ENCODE data around the gene GPR161.

Gene GPR161

GRCh38 chr1:168050307-168050706 lies 86.4 kb downstream of the GPR161 start:
- H3K36me3 ChIP-seq (ENCODE audit: control insufficient read depth, low read depth, low read length), result peaks cover 10% of the 10 kb centered on the region
- H3K4me3 ChIP-seq (ENCODE audit: low read length), result no peak overlapping the region
- H3K9ac ChIP-seq (ENCODE audit: low read length), result no peak overlapping the region
- H3K4me1 ChIP-seq (ENCODE audit: control insufficient read depth, low read depth, low read length), result no peaks in the 10 kb centered on the region
- H3K27ac ChIP-seq (ENCODE audit: low read length), result no peak overlapping the region
- no peaks in the 10 kb centered on the region for H3K9me3 ChIP-seq (ENCODE audit: control insufficient read depth, low read depth, low read length)
- no peaks in the 10 kb centered on the region for H3K27me3 ChIP-seq (ENCODE audit: control insufficient read depth, insufficient read depth, low read length)

- Histone ChIP-seq H3K4me1 (ENCODE audit: control insufficient read depth, low read depth, low read length) (no peaks in the 10 kb centered on the region), H3K9ac (ENCODE audit: low read length) (no peak overlapping the region), H3K36me3 (ENCODE audit: control insufficient read depth, low read depth, low read length) (peaks cover 22% of the 10 kb centered on the region), H3K9me3 (ENCODE audit: control insufficient read depth, low read depth, low read length) (no peaks in the 10 kb centered on the region), H3K4me3 (ENCODE audit: low read length) (no peak overlapping the region), H3K27me3 (ENCODE audit: control insufficient read depth, insufficient read depth, low read length) (no peaks in the 10 kb centered on the region), H3K27ac (ENCODE audit: low read length) (no peak overlapping the region)
Measured at GRCh38 chr1:168045311-168045710, 91.4 kb downstream of the GPR161 start.

GRCh38 chr1:168042362-168042761 lies 94.4 kb downstream of the GPR161 start:
- H3K36me3 ChIP-seq (ENCODE audit: control insufficient read depth, low read depth, low read length), result peaks cover 22% of the 10 kb centered on the region
- H3K9ac ChIP-seq (ENCODE audit: low read length), result no peak overlapping the region
- H3K4me3 ChIP-seq (ENCODE audit: low read length), result no peak overlapping the region
- H3K4me1 ChIP-seq (ENCODE audit: control insufficient read depth, low read depth, low read length), result no peaks in the 10 kb centered on the region
- no peaks in the 10 kb centered on the region for H3K9me3 ChIP-seq (ENCODE audit: control insufficient read depth, low read depth, low read length)
- H3K27me3 ChIP-seq (ENCODE audit: control insufficient read depth, insufficient read depth, low read length), result no peaks in the 10 kb centered on the region
- no peak overlapping the region for H3K27ac ChIP-seq (ENCODE audit: low read length)

- Histone ChIP-seq H3K4me1 (ENCODE audit: control insufficient read depth, low read depth, low read length) (no peaks in the 10 kb centered on the region), H3K36me3 (ENCODE audit: control insufficient read depth, low read depth, low read length) (no peaks in the 10 kb centered on the region)
Measured at GRCh38 chr1:168035345-168035744, 101.4 kb downstream of the GPR161 start.

GRCh38 chr1:168032029-168032428 lies 104.7 kb downstream of the GPR161 start:
- Histone ChIP-seq H3K27ac (ENCODE audit: low read length) (no peak overlapping the region), H3K4me3 (ENCODE audit: low read length) (no peak overlapping the region), H3K9ac (ENCODE audit: low read length) (no peak overlapping the region), H3K4me1 (ENCODE audit: control insufficient read depth, low read depth, low read length) (no peaks in the 10 kb centered on the region), H3K9me3 (ENCODE audit: control insufficient read depth, low read depth, low read length) (no peaks in the 10 kb centered on the region), H3K27me3 (ENCODE audit: control insufficient read depth, insufficient read depth, low read length) (no peaks in the 10 kb centered on the region), H3K36me3 (ENCODE audit: control insufficient read depth, low read depth, low read length) (no peaks in the 10 kb centered on the region)

More at GRCh38 chr1:168035345-168035744, 101.4 kb downstream of the GPR161 start:
- H3K9me3 ChIP-seq (ENCODE audit: control insufficient read depth, low read depth, low read length), result no peaks in the 10 kb centered on the region
- H3K9ac ChIP-seq (ENCODE audit: low read length), result no peak overlapping the region
- no peak overlapping the region for H3K4me3 ChIP-seq (ENCODE audit: low read length)
- H3K27ac ChIP-seq (ENCODE audit: low read length), result no peak overlapping the region
- no peaks in the 10 kb centered on the region for H3K27me3 ChIP-seq (ENCODE audit: control insufficient read depth, insufficient read depth, low read length)

GRCh38 chr1:168031627-168032026 lies 105.1 kb downstream of the GPR161 start:
- Histone ChIP-seq H3K9ac (ENCODE audit: low read length) (no peak overlapping the region), H3K9me3 (ENCODE audit: control insufficient read depth, low read depth, low read length) (no peaks in the 10 kb centered on the region), H3K36me3 (ENCODE audit: control insufficient read depth, low read depth, low read length) (no peaks in the 10 kb centered on the region), H3K4me3 (ENCODE audit: low read length) (no peak overlapping the region), H3K27ac (ENCODE audit: low read length) (no peak overlapping the region), H3K27me3 (ENCODE audit: control insufficient read depth, insufficient read depth, low read length) (no peaks in the 10 kb centered on the region), H3K4me1 (ENCODE audit: control insufficient read depth, low read depth, low read length) (no peaks in the 10 kb centered on the region)

- Histone ChIP-seq H3K27ac (ENCODE audit: low read length) (no peak overlapping the region), H3K4me3 (ENCODE audit: low read length) (no peak overlapping the region), H3K27me3 (ENCODE audit: control insufficient read depth, insufficient read depth, low read length) (no peaks in the 10 kb centered on the region), H3K9me3 (ENCODE audit: control insufficient read depth, low read depth, low read length) (no peaks in the 10 kb centered on the region), H3K4me1 (ENCODE audit: control insufficient read depth, low read depth, low read length) (no peaks in the 10 kb centered on the region), H3K36me3 (ENCODE audit: control insufficient read depth, low read depth, low read length) (no peaks in the 10 kb centered on the region), H3K9ac (ENCODE audit: low read length) (no peak overlapping the region)
Measured at GRCh38 chr1:168031198-168031597, 105.5 kb downstream of the GPR161 start.
